ENCODE results near the gene AMZ2. TPM values are rescaled to one million over a fixed set of nuclear protein-coding genes. Genes with fewer than 3 reads are reported as not detected.
"Not testable (repeated sequence)": the region's sequence is repeated elsewhere in the genome, so short reads cannot be mapped to it uniquely, and the experiment has no call there.

The AMZ2 gene
- total RNA-seq, 1 donor from 2014 or later: 50.5 TPM

GRCh38 chr17:68257934-68258333 is 10.1 kb downstream of the AMZ2 start:
- H3K4me1 ChIP-seq: peaks cover 8% of the 10 kb centered on the region
- H3K36me3 ChIP-seq: peaks cover 27% of the 10 kb centered on the region
- intact Hi-C loops (cut with DNase I): no loop called here
- DNase-seq: no peak
- H3K27me3 ChIP-seq: no peaks in the 10 kb centered on the region
- no peaks in the 10 kb centered on the region for H3K9me3 ChIP-seq
- no peak for TF ChIP-seq CTCF (IDR thresholded peaks at IDR 0.05)
- no peak overlapping the region for H3K27ac ChIP-seq
- H3K4me3 ChIP-seq: no peak overlapping the region
- ATAC-seq: no peak

DNA sequence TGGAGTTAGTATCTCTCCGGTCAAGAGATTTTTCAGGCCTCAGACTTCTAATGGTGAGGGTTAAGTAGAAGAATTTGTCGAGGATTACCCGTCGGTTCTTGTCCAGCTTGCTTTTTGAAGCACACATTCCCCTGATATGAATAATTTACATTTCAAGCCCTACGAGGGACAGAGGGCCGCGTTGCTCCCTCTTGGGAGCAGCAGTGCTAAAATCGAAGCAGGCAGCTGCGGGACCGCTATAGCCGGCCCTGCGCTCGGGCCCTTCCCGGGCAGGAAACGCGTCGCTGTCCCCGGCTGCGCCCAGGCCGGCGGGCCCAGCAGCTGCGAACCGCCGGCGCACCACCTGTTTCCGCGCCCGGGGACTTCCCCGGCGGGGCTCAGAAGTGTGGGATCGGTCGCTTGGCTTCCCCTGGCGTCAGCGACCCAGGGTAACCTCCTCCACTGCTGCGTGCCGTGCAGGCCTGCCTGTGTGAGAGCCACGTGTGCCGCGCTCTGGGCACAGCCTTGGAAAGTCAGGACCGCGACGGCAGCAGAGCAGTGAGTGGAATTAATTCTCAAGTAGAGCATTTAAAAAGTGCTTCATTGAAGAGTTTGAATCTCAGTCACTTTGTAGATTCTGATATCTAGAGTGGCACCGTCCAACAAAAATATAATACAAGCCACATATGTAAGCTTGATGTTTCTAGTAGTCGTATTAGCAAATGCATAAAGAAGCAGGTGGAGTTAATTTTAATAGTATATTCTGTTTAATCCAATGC is 11.2 kb downstream of the AMZ2 start:
- peak; percentile 95 for ATAC-seq
- H3K27me3 ChIP-seq; intact Hi-C loops (cut with DNase I); H3K9me3 ChIP-seq: not testable (repeated sequence)
- Histone ChIP-seq H3K36me3 (peaks cover 26% of the 10 kb centered on the region), H3K4me3 (peak overlapping the region; percentile 21), H3K27ac (peak overlapping the region; percentile 80), H3K4me1 (peaks cover 12% of the 10 kb centered on the region)
- peak; percentile 85 for DNase-seq

DNA sequence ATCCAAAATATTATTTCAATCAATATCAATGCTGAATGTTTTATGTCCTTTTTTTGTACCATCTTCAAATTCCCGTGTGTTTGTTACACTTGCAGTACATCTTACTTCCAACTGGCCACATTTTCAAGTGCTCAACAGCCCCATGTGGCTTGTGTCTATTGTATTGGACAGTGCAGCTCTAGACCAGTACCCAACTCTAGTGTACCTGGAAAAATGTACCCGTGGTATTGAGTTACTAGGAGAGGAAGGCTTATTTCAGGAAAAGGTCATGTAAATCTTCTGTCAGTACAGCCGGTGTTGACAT is 11.8 kb downstream of the AMZ2 start:
- peak overlapping the region; percentile 80 for H3K27ac ChIP-seq
- DNase-seq; ATAC-seq; H3K9me3 ChIP-seq; H3K27me3 ChIP-seq; intact Hi-C loops (cut with DNase I): not testable (repeated sequence)
- H3K36me3 ChIP-seq: peaks cover 23% of the 10 kb centered on the region
- peak overlapping the region; percentile 21 for H3K4me3 ChIP-seq
- H3K4me1 ChIP-seq: peaks cover 12% of the 10 kb centered on the region

- ATAC-seq (no peak), DNase-seq (no peak)
- Histone ChIP-seq H3K4me1 (peaks cover 12% of the 10 kb centered on the region), H3K4me3 (no peak overlapping the region), H3K27ac (peak overlapping the region; percentile 80), H3K36me3 (peaks cover 17% of the 10 kb centered on the region), H3K9me3 (no peaks in the 10 kb centered on the region), H3K27me3 (no peaks in the 10 kb centered on the region)
- no peak for TF ChIP-seq CTCF (IDR thresholded peaks at IDR 0.05)
- intact Hi-C loops (cut with DNase I): loop anchor here (10.0 kb wide), 1 partner anchor 175 kb away; no protein-coding TSS in a partner anchor
Measured at GRCh38 chr17:68260051-68260762, 12.4 kb downstream of the AMZ2 start.

DNA sequence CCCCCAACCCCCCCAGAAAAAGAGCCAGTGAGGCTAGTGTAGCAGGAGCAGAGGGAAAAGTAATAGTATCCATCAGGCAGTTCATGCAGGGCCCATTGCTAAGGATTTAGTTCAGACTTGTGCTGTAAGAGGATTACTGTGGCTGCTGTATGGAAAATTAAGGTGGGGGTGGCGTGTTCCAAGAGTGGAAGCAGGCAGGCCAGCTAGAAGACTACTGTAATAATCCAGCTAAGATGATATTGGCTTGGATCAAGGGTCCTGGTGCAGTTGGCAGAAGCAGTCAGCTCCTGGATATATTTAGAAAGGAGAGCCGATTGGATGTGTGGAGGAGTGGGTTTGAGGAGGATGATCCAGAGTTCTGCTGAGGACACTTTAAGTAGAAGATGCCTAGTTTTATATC is 14.6 kb downstream of the AMZ2 start:
- H3K4me3 ChIP-seq, DNase-seq, ATAC-seq, H3K27me3 ChIP-seq, H3K27ac ChIP-seq, H3K36me3 ChIP-seq, H3K9me3 ChIP-seq: not testable (repeated sequence)
- intact Hi-C loops (cut with DNase I): loop anchor here (10.0 kb wide), 1 partner anchor 172 kb away; no protein-coding TSS in a partner anchor
- peaks cover 12% of the 10 kb centered on the region for H3K4me1 ChIP-seq

DNA sequence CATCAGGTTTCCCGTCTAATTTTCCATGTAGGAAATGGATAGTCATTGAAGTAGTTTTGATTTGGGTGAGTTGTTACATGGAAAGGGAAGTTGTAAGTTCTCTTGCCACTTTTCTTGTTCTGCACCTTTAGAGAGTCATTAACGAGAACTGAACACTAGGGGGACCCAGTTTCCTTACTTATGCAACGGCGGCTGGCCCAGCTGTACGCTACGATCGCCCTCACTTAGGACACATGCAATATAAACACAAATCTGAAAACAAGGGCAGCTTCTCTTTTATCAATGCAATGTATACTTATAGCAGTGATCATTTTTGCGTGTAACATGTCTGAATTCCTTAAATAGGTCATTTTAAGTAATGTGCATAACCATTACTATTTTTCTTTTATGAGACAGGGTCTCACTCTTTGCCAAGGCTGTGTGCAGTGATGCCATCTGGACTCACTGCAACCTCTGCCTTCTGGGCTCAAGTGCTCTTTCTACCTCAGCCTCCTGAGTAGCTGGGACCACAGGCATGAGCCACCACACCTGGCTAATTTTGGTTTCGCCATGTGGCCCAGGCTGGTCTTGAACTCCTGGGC is 15.3 kb downstream of the AMZ2 start:
- intact Hi-C loops (cut with DNase I): loop anchor here (10.0 kb wide), 1 partner anchor 172 kb away; no protein-coding TSS in a partner anchor
- DNase-seq, H3K36me3 ChIP-seq, H3K27ac ChIP-seq, H3K27me3 ChIP-seq, H3K4me3 ChIP-seq, H3K9me3 ChIP-seq: not testable (repeated sequence)
- H3K4me1 ChIP-seq: peaks cover 12% of the 10 kb centered on the region
- peak; percentile 88 for ATAC-seq
- TF ChIP-seq CTCF (IDR thresholded peaks at IDR 0.05): peak; percentile 63

DNA sequence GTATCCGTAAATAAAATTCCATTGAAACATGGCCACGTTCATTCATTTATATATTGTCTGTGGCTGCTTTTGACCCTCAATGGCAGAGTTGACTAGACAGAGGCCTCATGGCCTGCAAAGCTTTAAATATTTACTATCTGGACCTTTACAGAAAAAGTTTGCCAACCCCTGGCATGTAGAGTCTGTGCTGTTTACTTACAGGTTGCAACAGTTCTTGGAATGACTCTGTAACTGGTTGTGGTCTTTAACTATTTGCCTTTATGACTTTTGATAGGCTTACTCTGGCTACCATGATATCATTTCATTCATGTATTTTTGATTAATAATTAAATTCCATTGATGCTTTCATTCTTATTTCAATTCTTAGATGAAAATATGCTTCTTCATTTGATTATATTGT is 18.0 kb downstream of the AMZ2 start:
- H3K9me3 ChIP-seq, H3K4me3 ChIP-seq, H3K27me3 ChIP-seq, DNase-seq, H3K4me1 ChIP-seq, H3K27ac ChIP-seq, H3K36me3 ChIP-seq: not testable (repeated sequence)
- intact Hi-C loops (cut with DNase I): loop anchor here (10.0 kb wide), 1 partner anchor 169 kb away; no protein-coding TSS in a partner anchor
- ATAC-seq: peak; percentile 57
